GM12891 (cell line): ENCODE results near the gene DYSF.

Source experiments
- POLR2A ChIP-seq: IDR thresholded peaks from 2 replicates; pipeline ENCODE4 v1.6.1; 2011; ENCODE audit warnings: low read depth, low read length, control low read depth
- POLR2AphosphoS5 ChIP-seq: IDR thresholded peaks from 2 replicates; pipeline ENCODE4 v1.6.1; 2011; ENCODE audit warnings: low read depth, low read length, control low read depth
- SPI1 ChIP-seq: IDR thresholded peaks from 2 replicates; pipeline ENCODE4 v1.6.1; 2011; ENCODE audit warnings: low read depth, low read length, control low read depth

DNA sequence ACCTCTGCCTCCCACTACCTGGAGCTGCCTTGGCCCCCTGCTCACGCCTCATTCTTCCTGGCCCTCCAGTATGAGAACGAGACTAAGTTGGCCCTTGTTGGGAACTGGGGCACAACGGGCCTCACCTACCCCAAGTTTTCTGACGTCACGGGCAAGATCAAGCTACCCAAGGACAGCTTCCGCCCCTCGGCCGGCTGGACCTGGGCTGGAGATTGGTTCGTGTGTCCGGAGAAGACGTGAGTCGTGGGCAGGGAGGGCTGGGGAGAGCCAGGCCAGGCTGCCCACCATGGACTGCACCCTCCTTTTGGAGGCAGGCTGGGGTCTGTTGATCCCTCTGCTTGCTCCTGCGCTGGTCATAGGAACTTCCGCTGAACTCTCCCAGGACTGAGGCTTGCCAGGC, 114.7 kb downstream of the DYSF start:
- no peak for TF ChIP-seq POLR2AphosphoS5
- TF ChIP-seq POLR2A, result no peak
- TF ChIP-seq SPI1, result no peak
